Keratinocyte (primary cell): ENCODE data around the gene ARHGAP10.

Experiments used
- CTCF ChIP-seq, 3 experiments: IDR thresholded peaks in 1 of 3; conservative IDR thresholded peaks in 1 of 3; optimal IDR thresholded peaks in 1 of 3; 2 replicates in 2 of 3; 3 replicates in 1 of 3; pipeline versions ENCODE3 to v1.5.1; 2011; ENCODE audit warnings: low read length in 3 of 3, mild to moderate bottlenecking in 3 of 3, moderate library complexity in 2 of 3, control low read depth in 1 of 3, inconsistent platforms in 1 of 3; ENCODE audit not compliant: insufficient read depth in 2 of 3; ENCODE audit errors: extremely low read depth in 1 of 3
- EZH2 ChIP-seq: IDR thresholded peaks from one replicate; pipeline ENCODE4 v1.6.1; 2012; ENCODE audit warnings: inconsistent platforms, mild to moderate bottlenecking, low read length, moderate library complexity

GRCh38 chr4:147814376-147814775 lies 82.5 kb downstream of the ARHGAP10 start:
- no peak for TF ChIP-seq CTCF (optimal IDR thresholded peaks at IDR 0.05 in 1 of 3, IDR thresholded peaks at IDR 0.05 in 1 of 3, conservative IDR thresholded peaks at IDR 0.05 in 1 of 3; ENCODE audit: extremely low read depth in 1 of 3, insufficient read depth in 2 of 3, low read length in 3 of 3)
- no peak for TF ChIP-seq EZH2
